Sigmoid colon (tissue), 4 donors: ENCODE measurements around the gene CENPP.

Experiments used
- CTCF ChIP-seq, 4 experiments: fragments of 450-650 bp in 3 of 4; fragments of 200-600 bp in 1 of 4; IDR thresholded peaks; one replicate each; pipeline ENCODE4 v1.5.1; 2016 to 2019; ENCODE audit warnings: antibody characterized with exemption in 4 of 4, mild to moderate bottlenecking in 3 of 4, moderate library complexity in 2 of 4
- POLR2AphosphoS5 ChIP-seq, 4 donors: sonication (generic); formaldehyde crosslinking; IDR thresholded peaks; one replicate each; pipeline ENCODE4 v1.6.1; 2017; ENCODE audit warnings: antibody characterized with exemption in 4 of 4

GRCh38 chr9:92525306-92525705 is 199.6 kb downstream of the CENPP start:
- TF ChIP-seq CTCF (IDR thresholded peaks at IDR 0.05) (no peak), POLR2AphosphoS5 (IDR thresholded peaks at IDR 0.05) (no peak)
